PFSK-1 (cell line): ENCODE data around the gene RPS29.

Experiments used
- FOXP2 ChIP-seq: optimal IDR thresholded peaks from 2 replicates; pipeline ENCODE3; 2011; ENCODE audit warnings: borderline replicate concordance, control low read depth, inconsistent platforms; ENCODE audit not compliant: insufficient read depth; ENCODE audit errors: extremely low read length, extremely low read depth
- POLR2AphosphoS5 ChIP-seq: IDR thresholded peaks from 2 replicates; pipeline ENCODE4 v1.6.1; 2012; ENCODE audit warnings: low read depth, mild to moderate bottlenecking, control low read depth, low read length, moderate library complexity
- SIN3A ChIP-seq: IDR thresholded peaks from 2 replicates; pipeline ENCODE4 v1.6.1; 2012; ENCODE audit warnings: mild to moderate bottlenecking, low read length, moderate library complexity, borderline replicate concordance; ENCODE audit not compliant: insufficient read depth
- TAF1 ChIP-seq: IDR thresholded peaks from 2 replicates; pipeline ENCODE4 v1.6.1; 2012; ENCODE audit warnings: low read length, control low read depth, borderline replicate concordance; ENCODE audit not compliant: insufficient read depth
- TF ChIP-seq, protein P1 (sequence below), 2 experiments: IDR thresholded peaks; 2 replicates each; pipeline versions ENCODE4 v1.6.1 to v1.8.0; 2011 to 2012; ENCODE audit warnings: low read depth in 2 of 2, low read length in 2 of 2, control low read depth in 1 of 2, inconsistent platforms in 1 of 2, mild to moderate bottlenecking in 1 of 2, moderate library complexity in 1 of 2; ENCODE audit not compliant: insufficient read depth in 1 of 2

DNA sequence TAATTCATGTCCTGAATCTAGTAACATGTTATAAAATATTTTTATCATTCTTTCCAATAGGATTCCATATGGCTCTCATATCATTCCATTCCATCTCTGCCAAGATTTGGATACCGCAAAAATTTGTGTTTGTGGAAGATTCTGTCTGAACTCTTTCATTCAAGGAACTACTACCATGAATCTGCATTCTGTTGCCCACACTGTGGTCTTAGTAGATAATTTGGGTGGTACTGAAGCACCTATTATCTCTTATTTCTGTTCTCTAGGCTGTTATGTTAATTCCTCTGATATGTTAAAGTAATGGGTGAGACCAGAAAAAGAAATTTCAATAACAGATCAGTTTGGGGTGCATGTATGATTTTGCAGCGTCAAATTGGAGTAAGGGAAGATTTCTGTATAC lies 28.0 kb upstream of the RPS29 start:
- TF ChIP-seq POLR2AphosphoS5: no peak
- TF ChIP-seq SIN3A: no peak
- TF ChIP-seq, protein P1, sequence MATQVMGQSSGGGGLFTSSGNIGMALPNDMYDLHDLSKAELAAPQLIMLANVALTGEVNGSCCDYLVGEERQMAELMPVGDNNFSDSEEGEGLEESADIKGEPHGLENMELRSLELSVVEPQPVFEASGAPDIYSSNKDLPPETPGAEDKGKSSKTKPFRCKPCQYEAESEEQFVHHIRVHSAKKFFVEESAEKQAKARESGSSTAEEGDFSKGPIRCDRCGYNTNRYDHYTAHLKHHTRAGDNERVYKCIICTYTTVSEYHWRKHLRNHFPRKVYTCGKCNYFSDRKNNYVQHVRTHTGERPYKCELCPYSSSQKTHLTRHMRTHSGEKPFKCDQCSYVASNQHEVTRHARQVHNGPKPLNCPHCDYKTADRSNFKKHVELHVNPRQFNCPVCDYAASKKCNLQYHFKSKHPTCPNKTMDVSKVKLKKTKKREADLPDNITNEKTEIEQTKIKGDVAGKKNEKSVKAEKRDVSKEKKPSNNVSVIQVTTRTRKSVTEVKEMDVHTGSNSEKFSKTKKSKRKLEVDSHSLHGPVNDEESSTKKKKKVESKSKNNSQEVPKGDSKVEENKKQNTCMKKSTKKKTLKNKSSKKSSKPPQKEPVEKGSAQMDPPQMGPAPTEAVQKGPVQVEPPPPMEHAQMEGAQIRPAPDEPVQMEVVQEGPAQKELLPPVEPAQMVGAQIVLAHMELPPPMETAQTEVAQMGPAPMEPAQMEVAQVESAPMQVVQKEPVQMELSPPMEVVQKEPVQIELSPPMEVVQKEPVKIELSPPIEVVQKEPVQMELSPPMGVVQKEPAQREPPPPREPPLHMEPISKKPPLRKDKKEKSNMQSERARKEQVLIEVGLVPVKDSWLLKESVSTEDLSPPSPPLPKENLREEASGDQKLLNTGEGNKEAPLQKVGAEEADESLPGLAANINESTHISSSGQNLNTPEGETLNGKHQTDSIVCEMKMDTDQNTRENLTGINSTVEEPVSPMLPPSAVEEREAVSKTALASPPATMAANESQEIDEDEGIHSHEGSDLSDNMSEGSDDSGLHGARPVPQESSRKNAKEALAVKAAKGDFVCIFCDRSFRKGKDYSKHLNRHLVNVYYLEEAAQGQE (IDR thresholded peaks at IDR 0.05; ENCODE audit: insufficient read depth in 1 of 2, low read depth in 2 of 2, low read length in 2 of 2): no peak
- TF ChIP-seq TAF1: no peak
- no peak for TF ChIP-seq FOXP2
